SK-MEL-5 (cell line): Measurements from ENCODE around the gene KIAA0513. TPM values are rescaled to one million over a fixed set of nuclear protein-coding genes. Genes with fewer than 3 reads are reported as not detected.

Source experiments
- DNase-seq: peaks from one replicate; pipeline ENCODE4 v3.0.0-alpha.2; 2016; ENCODE audit warnings: low read depth, low spot score
- in situ Hi-C: cut with HindIII; loops from 2 replicates; pipeline ENCODE4 v1.10.0; 2016; ENCODE audit warnings: low sequenced_read_pairs, high pct_unique_total_duplicates, low pct_unique_long_range_greater_than_20kb
- total RNA-seq: library from RNA; depleted of rRNA; stranded (reverse); fragments of >200 nt; shearing (Covaris generic); gene quantifications from 2 replicates; pipeline ENCODE4 v1.2.3, GENCODE V29; 2014; rRNA removed

Gene KIAA0513
- total RNA-seq, 1 experiment from 2014 or later = 2.9 TPM

GRCh38 chr16:85141491-85142128, 114.0 kb downstream of the KIAA0513 start:
- in situ Hi-C loops = no loop called here
- DNase-seq = no peak

GRCh38 chr16:85142129-85142513, 114.5 kb downstream of the KIAA0513 start:
- no peak for DNase-seq
- in situ Hi-C loops = no loop called here

- no peak for DNase-seq
- in situ Hi-C loops = no loop called here
Observed at GRCh38 chr16:85142771-85143211, 115.2 kb downstream of the KIAA0513 start.

Other genes starting within 250 kb of the KIAA0513 start
- 0.40 TPM in 2 replicates for gene CRISPLD2, start 207.8 kb upstream of the KIAA0513 start, total RNA-seq
- gene ZDHHC7, start 16.3 kb upstream of the KIAA0513 start, total RNA-seq = 45.1 and 49.1 TPM in 2 replicates
- not detected in 2 replicates for gene CIBAR2, start 84.7 kb downstream of the KIAA0513 start, total RNA-seq